NCI-H1436 (cell line): ENCODE measurements around the gene CYP24A1.

Experiments
- DNase-seq: peaks from one replicate; lab custom pipeline; 2025; lab: John Stamatoyannopoulos, UW

CYP24A1 gene

DNA sequence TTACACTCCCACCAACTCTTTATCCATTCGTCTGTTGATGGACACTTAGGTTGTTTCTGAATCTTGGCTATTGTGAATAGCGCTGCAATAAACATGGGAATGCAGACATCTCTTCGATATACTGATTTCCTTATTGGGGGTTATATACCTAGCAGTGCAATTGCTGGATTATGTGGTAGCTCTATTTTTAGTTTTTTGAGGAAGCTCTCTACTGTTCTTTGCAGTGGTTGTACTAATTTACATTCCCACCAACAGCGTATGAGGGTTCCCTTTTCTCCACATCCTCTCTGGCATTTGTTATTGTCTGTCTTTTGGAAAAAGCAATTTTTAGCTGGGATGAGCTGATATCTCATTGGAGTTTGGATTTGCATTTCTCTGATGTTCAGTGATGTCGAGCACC, 29.5 kb upstream of the CYP24A1 start:
- DNase-seq, result no peak

DNA sequence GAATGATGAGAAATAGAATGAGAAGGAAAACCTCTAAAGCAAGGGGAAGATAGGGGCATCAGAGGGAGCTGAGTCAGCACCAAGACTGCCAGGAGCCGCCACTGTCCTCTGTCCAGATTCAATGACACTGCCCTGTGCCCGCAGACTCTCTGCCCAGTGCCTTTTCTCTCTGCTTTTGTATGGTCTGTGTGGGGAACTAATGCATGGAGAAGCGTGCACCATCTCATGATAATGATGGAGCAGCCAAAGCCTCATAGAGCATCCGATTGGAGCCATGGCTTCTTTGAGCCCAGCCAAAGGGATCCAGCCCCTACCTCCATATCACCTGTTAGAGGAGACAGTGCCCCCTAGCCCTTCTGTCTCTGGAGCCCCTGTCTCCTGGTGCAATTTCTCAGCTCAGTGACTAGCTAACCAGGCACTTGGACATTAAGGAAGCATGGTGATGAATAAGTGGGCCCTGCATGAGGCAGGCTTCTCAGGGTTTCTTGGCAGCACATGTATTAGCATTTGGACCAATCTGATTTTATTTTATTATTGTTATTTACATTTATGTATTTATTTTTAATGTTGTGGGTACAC, 27.6 kb upstream of the CYP24A1 start:
- DNase-seq, result no peak

DNA sequence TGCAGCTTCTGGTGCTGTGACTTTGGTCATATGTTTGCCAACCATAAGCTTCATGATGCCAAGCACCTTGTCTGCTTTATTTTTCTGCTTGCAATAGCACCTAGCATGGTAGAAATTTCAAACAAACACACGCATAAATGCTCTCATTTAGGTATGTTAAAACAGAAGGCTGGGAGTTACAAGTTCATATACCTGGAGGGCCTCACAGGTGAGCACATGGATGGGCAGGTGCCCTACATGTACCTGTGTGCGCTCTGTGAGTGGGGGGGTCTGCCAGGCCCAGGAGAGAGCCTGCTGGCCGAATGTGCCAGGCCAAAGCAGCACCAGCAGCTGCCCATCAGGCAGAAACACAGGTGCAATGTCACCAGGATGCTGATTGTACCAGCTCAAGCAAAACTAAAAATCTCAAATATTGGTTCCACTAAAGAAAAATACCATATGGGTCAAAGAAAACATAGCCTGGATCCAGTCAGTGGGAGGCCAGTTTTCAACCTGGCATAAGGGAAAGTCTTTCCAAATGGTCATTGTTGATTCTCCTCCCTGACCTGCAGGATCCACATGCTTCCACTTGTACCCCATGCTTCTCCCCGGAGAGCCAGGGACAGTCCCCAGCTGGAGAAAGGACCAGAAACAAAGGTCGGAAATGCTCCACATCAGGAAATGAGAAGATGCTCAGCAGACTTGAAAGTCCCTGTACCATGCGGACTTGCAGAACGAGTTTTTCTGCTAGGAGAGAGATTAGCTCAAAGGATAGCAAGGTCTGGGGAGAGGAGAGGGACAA, 26.9 kb upstream of the CYP24A1 start:
- DNase-seq, result no peak

DNA sequence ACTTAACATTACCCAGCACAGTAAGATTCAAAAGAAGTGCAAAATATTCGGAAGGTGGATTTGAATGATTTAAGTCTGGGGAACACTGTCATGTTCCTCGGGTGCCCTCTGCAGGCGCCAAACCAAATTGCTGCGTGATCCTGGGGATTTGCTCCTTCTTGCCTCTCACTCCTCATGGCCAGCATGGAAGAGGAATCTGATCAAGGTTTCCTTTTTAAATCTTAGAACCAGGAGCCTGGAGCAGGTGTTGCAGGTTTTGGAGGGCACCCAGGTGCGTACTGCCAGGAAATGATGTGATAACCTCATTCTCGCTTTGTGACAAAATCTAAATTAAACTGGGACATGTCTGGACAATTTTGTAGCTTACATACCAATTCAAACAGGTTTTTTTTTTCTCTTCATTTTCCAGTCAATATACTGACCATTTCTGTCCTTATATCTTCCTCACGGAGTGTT, 26.0 kb upstream of the CYP24A1 start:
- DNase-seq, result peak; percentile 22

DNA sequence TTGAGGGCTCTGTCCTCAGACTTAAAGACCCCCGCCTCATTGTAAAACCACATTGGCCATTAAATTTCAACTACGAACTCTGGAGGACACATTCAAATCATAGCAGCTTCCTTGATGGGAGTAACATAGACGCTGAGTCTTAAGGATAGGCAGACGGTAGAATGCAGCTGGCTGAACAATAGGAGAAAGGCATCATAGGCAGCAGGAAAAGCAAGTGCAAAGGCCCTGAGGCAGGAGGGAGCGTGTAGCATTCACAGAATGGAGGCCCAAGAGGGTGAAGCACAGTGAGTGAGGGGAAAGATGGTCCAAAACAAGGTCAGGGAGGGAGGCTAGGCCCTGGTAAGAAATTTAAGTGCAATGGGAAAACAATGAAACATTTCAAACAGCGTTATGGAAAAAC, 25.5 kb upstream of the CYP24A1 start:
- DNase-seq, result no peak

DNA sequence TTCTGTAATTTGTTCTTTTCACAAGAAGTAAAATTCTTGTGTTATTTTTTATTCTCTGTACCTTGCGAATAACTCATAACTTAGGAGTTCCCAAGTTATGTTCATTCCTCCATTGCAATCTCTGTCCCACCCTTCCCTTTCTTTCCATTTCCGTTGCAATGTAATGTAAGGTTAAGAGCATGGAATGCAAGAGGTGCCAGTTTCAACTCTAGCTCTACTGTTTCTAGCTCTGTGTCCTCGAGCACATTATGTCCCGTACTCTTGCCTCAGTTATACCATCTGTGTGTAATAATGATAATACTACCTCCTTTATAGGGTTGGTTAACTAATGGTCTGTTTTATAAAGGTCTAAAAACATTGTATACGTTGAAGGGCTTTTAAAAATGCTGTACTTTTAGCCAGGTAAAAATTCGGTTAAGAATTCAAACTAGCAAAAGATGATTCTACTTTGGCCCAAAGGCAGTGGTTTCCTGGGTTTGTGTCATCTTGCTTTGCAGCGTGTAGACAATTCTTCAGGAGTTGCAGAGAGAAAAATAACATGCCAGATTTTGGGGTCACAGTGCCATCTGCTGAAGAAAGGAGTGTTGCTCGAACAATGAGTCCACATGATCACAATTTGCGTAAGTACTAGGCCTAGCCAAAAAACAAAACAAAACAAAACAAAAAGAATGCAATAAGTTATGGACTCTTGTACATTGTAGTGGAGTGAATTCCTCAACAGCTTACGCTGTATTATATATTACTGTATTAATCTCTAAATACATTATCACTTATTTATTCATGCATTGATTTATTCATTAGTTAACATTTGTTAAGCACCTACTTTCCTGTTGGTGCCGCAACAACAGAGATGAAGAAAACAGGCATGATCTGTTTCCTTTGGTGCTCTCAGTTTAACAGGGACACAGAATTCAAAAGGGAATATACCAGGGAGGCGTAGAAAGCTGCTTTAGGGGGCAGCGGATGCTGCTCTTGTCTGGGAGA, 24.1 kb upstream of the CYP24A1 start:
- no peak for DNase-seq

DNA sequence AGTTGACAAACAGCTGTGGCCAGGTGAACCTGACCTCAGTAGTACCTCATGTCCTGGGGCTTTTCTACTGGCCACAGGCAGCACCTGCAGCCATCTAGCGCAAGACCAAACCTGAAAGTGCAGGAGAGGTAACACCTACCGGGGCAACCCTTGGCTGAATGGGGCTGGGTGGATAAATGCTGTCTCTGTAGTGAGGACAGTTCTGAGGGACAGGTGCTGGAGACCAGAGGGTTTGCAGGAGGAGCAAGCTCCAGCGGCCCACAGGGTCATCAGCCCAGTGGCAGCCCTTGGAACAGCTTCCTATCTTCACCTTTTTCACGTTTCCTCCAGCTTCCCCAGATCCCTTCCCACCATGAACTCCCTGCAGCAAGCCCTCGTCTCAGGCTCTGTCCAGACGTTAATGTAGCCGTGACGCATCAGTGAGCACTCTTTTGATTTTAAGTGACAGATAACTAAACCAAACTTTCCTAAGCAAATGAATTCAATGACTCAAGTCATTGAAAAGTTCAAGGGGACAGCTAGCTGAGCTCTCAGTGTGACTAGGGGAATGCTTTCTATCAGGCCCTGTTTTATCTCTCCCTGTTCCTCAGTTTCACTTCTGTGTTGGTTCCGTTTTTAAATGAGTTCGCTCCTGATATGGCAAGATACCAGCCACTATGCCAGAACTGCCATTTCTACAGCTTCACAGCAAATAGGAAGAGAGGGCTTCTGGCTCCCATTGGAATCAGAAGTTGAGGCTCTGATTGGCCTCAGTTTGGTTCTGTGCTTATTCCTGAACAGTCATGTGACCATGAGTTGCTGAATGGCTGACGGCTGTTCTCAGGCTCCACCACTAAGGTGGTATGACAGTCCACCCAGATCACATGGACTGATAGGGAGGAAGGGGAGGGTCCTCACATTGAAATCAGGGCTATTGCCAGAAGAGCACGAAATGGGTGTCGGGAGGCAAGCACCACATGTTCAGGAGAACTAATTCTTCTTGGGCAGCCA, 22.0 kb upstream of the CYP24A1 start:
- no peak for DNase-seq

DNA sequence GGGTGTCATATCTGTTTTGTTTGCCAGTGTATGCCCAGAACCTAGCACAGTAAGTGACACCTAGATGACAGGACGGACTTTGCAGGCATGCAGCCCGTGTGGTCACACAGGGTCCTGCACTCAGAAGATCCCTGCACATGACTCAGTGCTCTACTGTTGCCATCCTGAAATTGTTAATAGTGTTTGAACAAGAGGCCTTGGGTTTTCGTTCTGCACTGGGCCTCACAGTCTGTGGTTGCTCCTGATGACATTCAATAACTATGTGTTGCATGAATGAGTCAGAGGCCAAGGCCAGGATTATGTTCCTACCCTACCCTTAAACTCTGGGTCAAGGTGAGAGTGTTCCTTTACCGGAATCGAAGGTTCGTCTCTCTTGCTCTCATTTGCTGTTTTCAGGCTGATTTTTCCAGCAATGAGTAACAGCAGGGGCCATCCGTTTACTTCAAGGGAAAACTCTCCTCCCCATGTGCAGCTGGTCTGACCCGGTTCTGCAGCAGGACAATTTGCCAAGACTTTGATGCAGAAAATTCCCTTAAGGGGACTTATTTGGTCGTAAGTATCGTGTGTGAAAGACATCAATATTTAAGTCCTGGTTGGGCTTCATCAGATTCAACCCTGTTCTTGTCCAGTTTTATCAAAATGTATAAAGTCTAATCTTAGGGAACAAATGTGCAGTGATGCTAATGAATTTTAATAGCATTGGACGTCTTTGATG, 21.1 kb upstream of the CYP24A1 start:
- DNase-seq, result no peak

DNA sequence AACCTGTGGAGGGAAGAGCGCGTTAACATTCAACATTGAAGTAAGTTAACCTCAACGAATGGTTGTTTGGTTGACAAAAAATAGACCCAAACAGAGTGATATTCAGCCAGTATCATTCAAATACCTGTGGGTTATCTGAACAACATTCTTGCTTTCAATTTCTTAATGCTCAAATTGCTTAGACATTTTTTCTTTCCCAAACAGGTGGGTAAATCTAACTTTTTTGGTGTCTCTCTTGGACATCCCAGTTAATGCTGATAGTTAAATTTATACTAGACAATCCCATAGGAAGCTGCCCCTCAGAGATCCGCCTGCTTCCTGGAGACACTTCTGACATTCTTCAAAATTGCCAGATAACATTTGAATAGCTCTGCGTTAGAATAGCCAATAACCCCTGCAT, 20.0 kb upstream of the CYP24A1 start:
- DNase-seq, result no peak

DNA sequence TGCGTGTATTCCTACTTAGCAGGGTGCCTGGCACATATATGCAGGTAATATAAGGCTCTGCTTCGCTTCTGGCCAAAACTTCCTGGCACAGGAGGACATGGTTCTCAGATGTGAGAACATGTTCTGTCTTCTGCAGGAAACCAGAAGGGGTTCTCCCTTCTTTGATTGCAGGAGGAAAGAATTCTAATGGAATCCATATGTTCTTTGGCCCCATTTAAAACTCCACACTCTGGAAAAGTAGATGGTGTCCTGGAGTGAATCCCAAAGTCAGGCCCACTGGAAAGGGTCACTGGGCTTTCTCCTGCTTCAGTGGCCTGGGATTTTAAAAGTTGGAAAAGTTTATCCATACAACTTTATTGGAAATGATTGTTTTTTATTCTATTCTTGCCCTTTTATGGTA, 16.4 kb upstream of the CYP24A1 start:
- DNase-seq, result no peak

DNA sequence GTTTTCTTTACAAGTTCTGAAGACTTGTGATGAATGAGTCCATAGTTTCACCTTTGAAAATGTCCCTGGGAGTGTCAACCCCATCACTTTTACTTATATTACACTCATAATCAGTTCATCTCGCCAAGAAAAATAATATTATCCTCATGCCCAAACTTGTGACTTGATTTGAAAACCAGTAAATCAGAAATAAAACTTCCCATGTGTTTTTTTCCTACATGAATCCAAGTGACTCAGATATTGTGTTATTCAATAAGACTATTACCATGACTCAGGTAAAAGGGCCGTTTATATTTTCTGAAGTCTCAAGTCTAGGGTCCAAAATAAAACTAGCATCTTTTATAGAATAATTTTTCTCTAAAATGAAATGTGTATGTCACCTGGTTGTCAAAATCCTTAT, 15.8 kb upstream of the CYP24A1 start:
- DNase-seq, result no peak

DNA sequence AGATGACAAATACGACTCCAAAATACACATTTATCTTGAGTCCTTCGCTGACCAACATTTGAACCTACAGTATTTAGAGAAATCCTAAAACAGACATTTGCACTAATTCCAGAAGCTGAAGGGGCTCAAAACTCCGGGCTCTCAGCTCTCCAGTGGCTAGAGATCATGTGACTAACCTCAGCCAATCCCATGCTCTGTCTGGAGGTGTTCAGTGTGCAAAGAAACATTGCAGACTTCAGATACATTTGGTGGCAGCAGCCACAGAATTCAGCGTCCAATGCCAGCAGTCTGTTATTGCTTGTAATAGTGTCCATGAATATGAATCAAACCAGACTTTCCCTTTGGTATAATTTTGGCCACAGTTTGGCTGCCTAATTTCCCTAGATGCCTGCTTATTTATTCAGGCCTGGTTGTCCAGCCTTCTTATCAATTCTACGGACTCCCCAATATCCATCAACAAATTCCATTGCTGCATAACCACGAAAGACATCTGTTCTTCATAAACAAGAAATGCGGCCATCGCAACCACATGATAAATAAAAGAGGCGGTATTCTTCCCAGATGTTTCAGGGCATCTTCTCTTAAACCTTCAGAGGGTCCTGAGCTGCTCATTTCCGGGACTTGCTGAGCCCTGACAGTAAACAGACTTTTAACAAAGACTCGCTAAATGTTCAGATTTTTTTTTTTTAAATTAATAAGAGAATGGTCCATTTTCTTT, 14.5 kb upstream of the CYP24A1 start:
- no peak for DNase-seq

DNA sequence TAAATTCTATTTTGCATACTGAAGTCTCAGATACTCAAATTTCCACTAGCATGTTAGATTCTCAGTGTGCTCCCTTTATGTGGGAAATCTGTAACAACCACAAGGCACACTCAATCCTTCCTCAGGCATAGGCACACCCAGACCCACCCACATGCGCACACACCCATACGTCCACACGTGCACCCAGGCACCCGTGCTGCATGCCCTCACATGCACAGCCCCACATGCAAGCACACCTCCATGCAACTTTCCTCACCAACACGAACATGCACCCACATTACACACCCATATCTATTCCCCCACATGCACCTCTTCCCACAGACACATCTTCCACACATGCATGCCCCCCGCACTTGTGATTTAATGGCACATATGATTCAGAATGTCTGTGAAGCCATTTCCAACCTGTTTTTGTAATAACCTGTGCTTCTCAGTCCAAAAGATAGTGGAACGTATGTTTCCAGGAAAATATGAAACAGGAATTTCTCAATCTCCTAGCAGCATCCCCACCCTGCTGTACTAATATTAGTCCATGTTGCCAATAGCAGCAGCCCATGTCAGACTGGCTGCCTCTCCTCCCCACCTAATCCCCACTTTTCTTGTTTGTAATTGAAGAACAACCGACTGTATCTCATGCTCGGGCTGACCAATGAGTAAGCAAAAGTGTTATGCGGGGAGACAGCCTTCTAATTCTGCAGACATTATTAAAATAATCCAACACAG, 11.3 kb upstream of the CYP24A1 start:
- no peak for DNase-seq

DNA sequence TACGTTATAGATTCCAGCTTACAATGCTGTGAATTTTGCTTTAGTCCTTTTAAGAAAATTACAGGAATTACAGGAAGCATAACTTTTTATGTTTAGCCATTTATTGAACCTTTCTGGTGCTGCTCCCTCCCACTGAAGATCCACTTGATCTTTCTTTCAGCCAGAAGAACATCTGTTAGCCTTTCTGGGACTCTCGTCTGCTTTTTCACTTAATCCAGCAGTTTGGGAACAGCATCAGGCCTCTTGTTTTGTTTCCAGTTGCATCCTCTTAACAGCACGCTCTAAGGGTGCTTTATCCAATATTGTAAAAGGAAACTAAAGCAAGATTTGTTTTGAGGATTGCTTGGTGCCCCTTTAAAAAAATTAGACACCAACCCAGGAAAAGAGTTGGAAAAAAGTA, 10.3 kb upstream of the CYP24A1 start:
- DNase-seq, result no peak

DNA sequence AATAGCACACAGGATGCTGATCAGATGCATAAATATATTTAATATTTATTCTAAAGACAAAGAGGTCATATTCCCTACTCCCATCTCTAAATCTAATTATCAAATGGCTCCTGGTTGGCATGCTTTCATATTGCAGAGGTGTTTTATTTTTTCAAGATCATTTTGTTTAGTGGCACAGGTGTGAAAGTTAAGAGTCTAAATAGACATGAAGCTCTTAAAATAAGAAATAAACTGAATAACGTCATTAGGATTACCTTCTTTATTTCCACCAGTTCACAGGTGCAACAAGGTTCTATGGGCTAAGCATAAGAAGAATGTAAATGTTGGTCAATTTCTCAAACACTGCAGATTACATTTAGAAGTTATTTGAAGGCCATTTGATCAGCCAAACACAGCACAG, 7.1 kb upstream of the CYP24A1 start:
- no peak for DNase-seq

DNA sequence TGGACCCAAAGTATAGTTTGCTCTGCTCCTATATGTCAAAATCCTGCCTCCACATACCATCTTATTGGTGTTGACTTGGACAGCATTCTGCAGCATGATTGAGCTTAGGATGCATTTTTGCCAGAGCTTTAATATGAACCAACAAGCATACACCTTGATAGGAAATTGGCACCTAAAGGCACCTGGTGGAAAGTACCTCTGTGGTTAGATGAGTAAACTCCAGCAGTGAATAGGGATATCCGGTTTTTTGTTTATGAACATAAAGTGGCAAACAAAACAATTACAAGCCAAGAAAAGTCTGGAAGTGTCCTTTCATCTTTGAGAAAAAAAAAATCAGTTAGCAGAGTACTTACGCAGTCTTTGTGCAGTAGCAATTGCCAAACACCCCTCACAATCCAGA, 6.2 kb upstream of the CYP24A1 start:
- no peak for DNase-seq

DNA sequence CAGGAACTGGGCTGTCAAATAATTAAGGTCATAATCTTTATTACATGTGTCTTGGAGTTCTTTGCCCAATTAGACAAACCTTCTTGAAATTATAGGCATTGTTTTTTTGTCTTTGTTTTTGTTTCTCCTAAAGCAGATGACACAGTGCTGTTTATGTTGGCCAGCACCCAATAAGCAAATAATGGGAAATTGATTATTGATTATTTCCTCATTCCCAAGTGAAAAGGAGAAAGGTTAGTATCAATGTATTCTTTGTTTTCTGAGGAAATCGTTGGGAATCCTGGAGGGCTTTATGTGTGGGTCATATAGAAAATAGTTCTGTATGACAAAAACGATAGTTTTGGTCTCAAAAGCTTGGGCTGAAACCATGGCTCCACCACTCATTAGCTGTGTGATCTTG, 4.5 kb upstream of the CYP24A1 start:
- DNase-seq, result no peak

DNA sequence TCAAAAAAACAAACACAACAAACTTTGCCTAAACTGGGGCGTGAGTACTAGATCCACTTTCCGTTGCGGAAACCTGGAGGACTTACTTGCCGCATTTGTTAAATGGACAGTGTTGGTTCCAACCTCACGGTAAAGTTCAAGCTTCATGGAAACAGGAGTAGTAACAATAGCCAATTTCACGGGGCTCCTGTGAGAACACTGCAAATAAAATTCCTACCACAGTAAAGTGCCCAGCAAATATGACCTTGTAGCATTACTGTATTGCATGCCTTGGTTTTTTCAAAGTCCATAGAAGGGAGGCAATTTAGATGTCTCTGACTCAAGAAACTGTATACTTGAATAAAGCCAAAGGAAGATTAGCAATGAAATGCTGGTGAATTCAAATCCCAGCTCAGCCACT, 3.6 kb upstream of the CYP24A1 start:
- DNase-seq, result no peak

DNA sequence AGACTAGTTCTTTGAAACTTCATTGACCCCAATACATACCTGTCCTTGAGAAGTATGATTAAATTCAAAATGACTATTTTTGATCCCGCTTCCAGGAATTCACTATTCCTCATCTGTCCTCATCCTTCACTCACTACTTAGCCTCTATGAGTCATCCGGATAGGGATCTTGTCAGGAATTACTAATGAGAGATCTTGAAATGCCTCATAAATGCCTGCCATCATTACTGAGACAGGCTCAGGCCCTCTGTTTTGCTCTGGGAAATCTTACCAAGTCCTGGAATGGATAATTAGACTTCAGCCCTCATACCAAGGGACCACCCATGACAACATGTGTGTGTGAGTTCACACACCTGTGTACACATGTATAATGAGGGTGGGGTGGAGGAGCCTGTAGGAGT, 2.8 kb upstream of the CYP24A1 start:
- DNase-seq, result no peak
